HepG2 (cell line): ENCODE results near the gene VAV2. TPM values are rescaled to one million over a fixed set of nuclear protein-coding genes. Genes with fewer than 3 reads are reported as not detected.

Source experiments
- ATAC-seq: fragments of 200-7000 bp; cut with Tn5 transposase; 3 replicates; pipeline ENCODE4 v1.9.1; 2020; ENCODE audit warnings: mild to moderate bottlenecking, moderate library complexity
- BruUV-seq: library from RNA; stranded (reverse); fragments of 400-500 nt; replicated peaks from 2 replicates; lab custom pipeline; 2021; lab: Mats Ljungman, UMichigan
- CTCF ChIA-PET: fragments of 300-600 bp; formaldehyde crosslinking; extraction: SDS; loops from one replicate; lab custom pipeline; 2021; ENCODE audit warnings: low total read pairs, inconsistent platforms, low intra/inter-chr PET ratio; lab: Yijun Ruan, JAX
- POLR2A ChIA-PET: fragments of 350-600 bp; sonication (Branson Sonifier 250); formaldehyde crosslinking; loops from one replicate; lab custom pipeline; 2020; ENCODE audit warnings: antibody characterized with exemption, inconsistent platforms; lab: Yijun Ruan, JAX
- DNase-seq: peaks from one replicate; pipeline ENCODE4 v3.0.0-alpha.2; 2015; ENCODE audit warnings: low spot score
- FAIRE-seq: peaks from 3 replicates; lab custom pipeline; 2011; peaks lifted over from hg19 to GRCh38; lab: Jason Lieb, UNC
- H2AFZ ChIP-seq: one replicate; pipeline ENCODE4 v1.6.1; 2011; ENCODE audit warnings: low read length, inconsistent platforms
- H3K27ac ChIP-seq: fragments of 300-600 bp; 3 replicates; pipeline ENCODE4 v1.8.0; 2011; ENCODE audit warnings: mixed run types, mild to moderate bottlenecking, mixed read lengths, low read length, inconsistent platforms; ENCODE audit not compliant: insufficient read depth; ENCODE audit errors: extremely low read length
- H3K27me3 ChIP-seq, 2 experiments: fragments of 200-600 bp in 1 of 2; 2 replicates in 1 of 2; 3 replicates in 1 of 2; pipeline versions ENCODE4 v1.6.0 to v1.8.0; 2011; ENCODE audit warnings: low read length in 2 of 2, mild to moderate bottlenecking in 2 of 2, moderate library complexity in 2 of 2, inconsistent platforms in 1 of 2; ENCODE audit not compliant: insufficient read depth in 2 of 2, control insufficient read depth in 1 of 2
- H3K36me3 ChIP-seq, 2 experiments: fragments of 200-600 bp in 1 of 2; replicated peaks in 1 of 2; 2 replicates in 1 of 2; 3 replicates in 1 of 2; pipeline versions ENCODE4 v1.5.1 to v1.8.0; 2011; ENCODE audit warnings: low read length in 2 of 2, inconsistent platforms in 1 of 2; ENCODE audit not compliant: insufficient read depth in 2 of 2, control insufficient read depth in 1 of 2
- H3K4me1 ChIP-seq: 2 replicates; pipeline ENCODE4 v1.5.1; 2012; ENCODE audit warnings: low read length, inconsistent platforms; ENCODE audit not compliant: insufficient read depth
- H3K4me2 ChIP-seq: 2 replicates; pipeline ENCODE4 v1.6.0; 2011; ENCODE audit warnings: low read depth, low read length, inconsistent platforms
- H3K4me3 ChIP-seq, 3 experiments: fragments of 200-600 bp in 1 of 3; sonication (generic), shearing (Covaris generic) in 1 of 3; replicated peaks in 1 of 3; 2 replicates each; pipeline ENCODE4 v1.5.1; 2011 to 2016; ENCODE audit warnings: low read length in 3 of 3, inconsistent platforms in 2 of 3, low read depth in 2 of 3, mild to moderate bottlenecking in 2 of 3, control low read depth in 1 of 3, mixed read lengths in 1 of 3; ENCODE audit not compliant: insufficient read depth in 1 of 3
- H3K79me2 ChIP-seq: one replicate; pipeline ENCODE4 v1.6.1; 2011; ENCODE audit warnings: low read length, inconsistent platforms; ENCODE audit not compliant: insufficient read depth
- H3K9ac ChIP-seq: 2 replicates; pipeline ENCODE4 v1.6.0; 2011; ENCODE audit warnings: mild to moderate bottlenecking, low read depth, low read length, inconsistent platforms; ENCODE audit not compliant: insufficient read depth
- H3K9me3 ChIP-seq: 2 replicates; pipeline ENCODE4 v1.5.1; 2012; ENCODE audit warnings: mild to moderate bottlenecking, low read length
- H4K20me1 ChIP-seq: 2 replicates; pipeline ENCODE4 v1.6.0; 2011; ENCODE audit warnings: inconsistent platforms, mild to moderate bottlenecking, low read length, moderate library complexity; ENCODE audit not compliant: insufficient read depth
- DDIT3 ChIP-seq: sonication (generic); formaldehyde crosslinking; IDR thresholded peaks from 2 replicates; pipeline ENCODE4 v1.4.0; 2020; ENCODE audit warnings: mild to moderate bottlenecking, missing genetic modification reagents
- HNRNPLL ChIP-seq: fragments of 200-400 bp; formaldehyde crosslinking; IDR thresholded peaks from 2 replicates; pipeline ENCODE4 v1.6.1; 2017; ENCODE audit warnings: mild to moderate bottlenecking, low read depth, low read length; ENCODE audit not compliant: poor library complexity, severe bottlenecking
- IKZF4 ChIP-seq: sonication (generic); formaldehyde crosslinking; IDR thresholded peaks from 2 replicates; pipeline ENCODE4 v1.5.1; 2020; ENCODE audit warnings: borderline replicate concordance, mild to moderate bottlenecking, low read depth, missing genetic modification reagents; ENCODE audit errors: not compliant biosample characterization
- MNT ChIP-seq: fragments of 450-650 bp; IDR thresholded peaks from 2 replicates; pipeline ENCODE4 v1.6.1; 2016
- REPIN1 ChIP-seq: sonication (generic); formaldehyde crosslinking; IDR thresholded peaks from 2 replicates; pipeline ENCODE4 v1.8.0; 2022; ENCODE audit warnings: missing genetic modification reagents, low read depth, mild to moderate bottlenecking, borderline replicate concordance
- RFXANK ChIP-seq: IDR thresholded peaks from 2 replicates; pipeline ENCODE4 v1.6.1; 2016
- YEATS2 ChIP-seq: sonication (generic); formaldehyde crosslinking; IDR thresholded peaks from 2 replicates; pipeline ENCODE4 v1.4.0; 2020; ENCODE audit warnings: missing genetic modification reagents, borderline replicate concordance
- ZNF263 ChIP-seq: sonication (generic); formaldehyde crosslinking; IDR thresholded peaks from 2 replicates; pipeline ENCODE4 v1.4.0; 2020; ENCODE audit warnings: missing genetic modification reagents
- ZNF296 ChIP-seq: sonication (generic); formaldehyde crosslinking; conservative IDR thresholded peaks from 2 replicates; pipeline ENCODE4 v1.5.0; 2020; ENCODE audit warnings: mild to moderate bottlenecking, missing genetic modification reagents
- ZNF496 ChIP-seq: sonication (generic); formaldehyde crosslinking; IDR thresholded peaks from 2 replicates; pipeline ENCODE4 v1.8.1; 2023; ENCODE audit warnings: mild to moderate bottlenecking, moderate library complexity, missing genetic modification reagents; ENCODE audit not compliant: insufficient replicate concordance
- ZNF562 ChIP-seq: sonication (generic); formaldehyde crosslinking; IDR thresholded peaks from 2 replicates; pipeline ENCODE4 v1.8.0; 2022; ENCODE audit warnings: missing genetic modification reagents, borderline replicate concordance
- ZNF639 ChIP-seq: conservative IDR thresholded peaks from 2 replicates; pipeline ENCODE4 v1.6.1; 2018; ENCODE audit warnings: missing genetic modification reagents
- ZSCAN25 ChIP-seq: sonication (generic); formaldehyde crosslinking; IDR thresholded peaks from 2 replicates; pipeline ENCODE4 v1.8.0; 2022; ENCODE audit warnings: mild to moderate bottlenecking, missing genetic modification reagents
- WGBS: methylation state at CpG from one replicate; pipeline ENCODE4 v1.1.6; 2017; ENCODE audit warnings: low lambda C conversion rate; 5-methylcytosine and 5-hydroxymethylcytosine counted together
- in situ Hi-C: cut with HindIII; loops from 2 replicates; pipeline ENCODE4 v1.10.0; 2017; ENCODE audit warnings: low pct_unique_long_range_greater_than_20kb; ENCODE audit not compliant: extremely low pct_ligation_motif_present
- intact Hi-C: fragments of 100-400 bp; cut with micrococcal nuclease; formaldehyde crosslinking; loops from one replicate; pipeline ENCODE4 v1.10.0; 2022; ENCODE audit not compliant: unreplicated experiment
- polyA plus RNA-seq, 8 experiments: library from polyadenylated mRNA; depleted of rRNA in 3 of 8; stranded (reverse) in 7 of 8; unstranded in 1 of 8; fragments of >200 nt; fragmentation: Illumina TruSeq in 4 of 8; extraction: Trizol in 4 of 8; gene quantifications; 2 replicates each; pipeline versions ENCODE4 v1.2.1 to v1.2.3, GENCODE V29; 2011 to 2016; ENCODE audit warnings: low read depth in 4 of 8, missing spikeins in 1 of 8, mixed read lengths in 1 of 8; ENCODE audit not compliant: insufficient read depth in 1 of 8
- total RNA-seq, 5 experiments: library from RNA; depleted of rRNA; stranded (reverse); fragments of >200 nt; fragmentation: Illumina TruSeq; extraction: Trizol; gene quantifications; 2 replicates each; pipeline ENCODE4 v1.2.3, GENCODE V29; 2016; ENCODE audit warnings: low read depth in 1 of 5

VAV2 gene
- total and polyA plus RNA-seq, 2 of the 13 experiments (the other 11 are each of a cell fraction or from before 2014, with no cell fraction given), result 22.5 to 22.9 TPM

- TF ChIP-seq IKZF4 (no peak), ZNF263 (CRISPR knock-in tag) (no peak), MNT (no peak)
- peaks cover 44% of the 10 kb centered on the region; the same call in 1 of the 2 replicates for H4K20me1 ChIP-seq
- H3K79me2 ChIP-seq, result peaks cover 35% of the 10 kb centered on the region
- DNase-seq (no peak), ATAC-seq (no peak), FAIRE-seq (no peak)
- no peak overlapping the region for H3K9ac ChIP-seq
- H3K9me3 ChIP-seq, result no peaks in the 10 kb centered on the region
- WGBS, result 96% methylated on average over 17 of the region's 19 CpGs
- intact Hi-C loops, result no loop called here
- ChIA-PET CTCF (no interaction called here), POLR2A (no interaction called here)
- H3K36me3 ChIP-seq, result peaks cover 22 to 37% of the 10 kb centered on the region in 2 experiments; a peak in 4 of 5 replicates
- H3K4me3 ChIP-seq, result no peak overlapping the region
- BruUV-seq, result no TSS peak
- no peak overlapping the region for H3K4me2 ChIP-seq
- H3K27ac ChIP-seq, result no peak overlapping the region
- no peaks in the 10 kb centered on the region for H3K4me1 ChIP-seq
- H2AFZ ChIP-seq, result no peak overlapping the region
- H3K27me3 ChIP-seq, result no peaks in the 10 kb centered on the region
- in situ Hi-C loops, result no loop called here
Observed at GRCh38 chr9:133863257-133863592, 128.9 kb downstream of the VAV2 start.

GRCh38 chr9:133862585-133863256 is 129.4 kb downstream of the VAV2 start:
- H3K9ac ChIP-seq, result no peak overlapping the region
- no peak overlapping the region for H3K27ac ChIP-seq
- intact Hi-C loops, result no loop called here
- ATAC-seq, result no peak
- H3K4me3 ChIP-seq, result no peak overlapping the region
- peaks cover 26 to 37% of the 10 kb centered on the region in 2 experiments; a peak in 4 of 5 replicates for H3K36me3 ChIP-seq
- no peak for FAIRE-seq
- DNase-seq, result no peak
- no peak overlapping the region for H3K4me2 ChIP-seq
- ChIA-PET CTCF (no interaction called here), POLR2A (no interaction called here)
- no peaks in the 10 kb centered on the region for H3K4me1 ChIP-seq
- WGBS, result 98% methylated on average over 22 of the region's 28 CpGs
- H3K9me3 ChIP-seq, result no peaks in the 10 kb centered on the region
- in situ Hi-C loops, result no loop called here
- H2AFZ ChIP-seq, result no peak overlapping the region
- no peaks in the 10 kb centered on the region for H3K27me3 ChIP-seq
- H4K20me1 ChIP-seq, result peaks cover 40% of the 10 kb centered on the region; the same call in 1 of the 2 replicates
- no TSS peak for BruUV-seq
- peaks cover 30% of the 10 kb centered on the region for H3K79me2 ChIP-seq
- TF ChIP-seq ZNF562 (no peak), RFXANK (no peak), YEATS2 (CRISPR knock-in tag) (no peak), ZSCAN25 (CRISPR knock-in tag) (no peak), ZNF496 (no peak), REPIN1 (CRISPR knock-in tag) (no peak), ZNF639 (CRISPR knock-in tag) (no peak), HNRNPLL (no peak), DDIT3 (no peak), ZNF296 (CRISPR knock-in tag) (no peak)
